ENCODE measurements around the gene WFIKKN2.
"Not testable (repeated sequence)": the region's sequence is repeated elsewhere in the genome, so short reads cannot be mapped to it uniquely, and the experiment has no call there.

The WFIKKN2 gene

DNA sequence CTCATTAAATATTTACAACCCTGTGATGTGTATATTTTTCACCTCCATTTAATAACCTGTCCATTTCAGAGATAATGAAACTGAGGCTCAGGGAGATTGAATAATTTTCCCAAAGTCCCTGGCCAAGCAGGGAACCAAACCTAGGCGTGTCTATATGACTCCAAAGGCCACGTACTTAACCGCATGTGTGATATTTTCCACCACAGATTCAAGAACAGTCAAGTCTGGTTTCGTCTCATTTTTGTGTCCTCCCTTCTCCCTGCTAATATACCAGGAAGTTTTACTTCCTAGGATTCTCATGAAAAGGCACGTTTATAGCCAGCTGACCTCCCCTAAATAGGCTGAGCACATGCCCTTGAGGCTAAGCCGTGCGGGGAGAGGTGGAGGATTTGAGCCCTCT is 15.3 kb downstream of the WFIKKN2 start:
- Histone ChIP-seq H3K27ac (no peak overlapping the region), H3K4me3 (no peak overlapping the region), H3K36me3 (ENCODE audit: insufficient read depth, low read length) (no peaks in the 10 kb centered on the region), H3K9me3 (ENCODE audit: low read depth, low read length) (no peaks in the 10 kb centered on the region), H3K9ac (ENCODE audit: insufficient read length) (no peak overlapping the region)
- TF ChIP-seq FOXP2 (optimal IDR thresholded peaks at IDR 0.05; ENCODE audit: control extremely low read depth, extremely low read length, insufficient read depth) = no peak
- TF ChIP-seq POLR2AphosphoS5 (IDR thresholded peaks at IDR 0.05; ENCODE audit: borderline replicate concordance, low read depth, low read length) = no peak
- no peak for DNase-seq (ENCODE audit: low read depth, low spot score)

DNA sequence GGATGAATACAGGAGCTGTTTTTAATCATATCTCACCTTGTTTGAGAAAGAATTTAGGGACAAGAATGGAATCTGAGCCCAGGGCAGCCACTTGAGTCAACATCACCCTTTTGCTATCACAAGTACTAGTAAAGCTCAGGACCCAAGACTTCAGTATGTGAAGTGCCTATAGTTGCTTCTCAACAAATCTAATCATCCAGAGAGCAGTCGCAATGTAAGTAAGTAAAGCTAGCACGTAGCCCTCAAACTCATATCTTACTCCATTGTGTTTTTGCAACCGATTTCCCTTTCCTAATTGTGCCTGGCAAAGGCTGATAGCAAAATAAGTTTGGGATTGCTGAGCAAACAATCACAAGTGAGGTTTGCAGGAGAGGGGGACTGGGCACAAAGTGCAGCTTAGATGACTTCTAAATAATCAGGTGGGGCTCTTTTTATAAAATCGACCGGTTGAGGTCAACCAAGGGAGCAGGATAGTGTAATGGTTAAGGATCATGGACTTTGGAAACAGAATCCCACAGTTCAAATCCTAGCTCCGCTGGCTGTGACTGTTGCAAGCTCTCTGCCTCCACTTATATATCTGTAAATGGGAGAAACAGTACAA is 17.7 kb downstream of the WFIKKN2 start:
- Histone ChIP-seq H3K9ac (ENCODE audit: insufficient read length) (no peak overlapping the region), H3K4me3 (no peak overlapping the region), H3K36me3 (ENCODE audit: insufficient read depth, low read length) (no peaks in the 10 kb centered on the region), H3K9me3 (ENCODE audit: low read depth, low read length) (no peaks in the 10 kb centered on the region), H3K27ac (no peak overlapping the region)
- no peak for TF ChIP-seq EZH2 (IDR thresholded peaks at IDR 0.05)
- TF ChIP-seq POLR2AphosphoS5 (IDR thresholded peaks at IDR 0.05; ENCODE audit: borderline replicate concordance, low read depth, low read length) = no peak
- no peak for TF ChIP-seq FOXP2 (optimal IDR thresholded peaks at IDR 0.05; ENCODE audit: control extremely low read depth, extremely low read length, insufficient read depth)
- no peak for DNase-seq (ENCODE audit: low read depth, low spot score)

DNA sequence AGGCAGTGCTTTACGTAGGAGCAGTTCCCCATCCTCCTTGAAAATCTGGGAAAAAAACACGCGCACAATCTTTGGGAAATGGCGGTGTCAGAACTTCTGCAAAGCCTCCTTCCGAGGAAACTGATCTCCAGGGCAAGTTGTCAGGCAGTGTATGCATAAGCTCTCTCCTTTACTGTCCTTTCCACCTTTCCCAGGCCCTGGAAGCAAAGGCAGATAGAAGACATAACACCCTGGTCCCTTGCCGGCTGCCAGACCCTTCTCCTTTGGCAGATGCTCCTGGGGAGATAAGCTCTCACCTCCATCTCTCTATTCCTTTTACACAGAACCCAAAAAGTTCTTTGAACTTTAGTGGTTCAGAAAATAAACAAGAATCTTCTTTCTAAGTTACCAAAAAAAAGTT is 18.4 kb downstream of the WFIKKN2 start:
- Histone ChIP-seq H3K36me3 (ENCODE audit: insufficient read depth, low read length) (no peaks in the 10 kb centered on the region), H3K9me3 (ENCODE audit: low read depth, low read length) (no peaks in the 10 kb centered on the region), H3K27ac (no peak overlapping the region), H3K4me3 (no peak overlapping the region), H3K9ac (ENCODE audit: insufficient read length) (no peak overlapping the region)
- DNase-seq (ENCODE audit: low read depth, low spot score) = no peak
- no peak for TF ChIP-seq EZH2 (IDR thresholded peaks at IDR 0.05)
- TF ChIP-seq FOXP2 (optimal IDR thresholded peaks at IDR 0.05; ENCODE audit: control extremely low read depth, extremely low read length, insufficient read depth) = no peak
- TF ChIP-seq POLR2AphosphoS5 (IDR thresholded peaks at IDR 0.05; ENCODE audit: borderline replicate concordance, low read depth, low read length) = no peak

DNA sequence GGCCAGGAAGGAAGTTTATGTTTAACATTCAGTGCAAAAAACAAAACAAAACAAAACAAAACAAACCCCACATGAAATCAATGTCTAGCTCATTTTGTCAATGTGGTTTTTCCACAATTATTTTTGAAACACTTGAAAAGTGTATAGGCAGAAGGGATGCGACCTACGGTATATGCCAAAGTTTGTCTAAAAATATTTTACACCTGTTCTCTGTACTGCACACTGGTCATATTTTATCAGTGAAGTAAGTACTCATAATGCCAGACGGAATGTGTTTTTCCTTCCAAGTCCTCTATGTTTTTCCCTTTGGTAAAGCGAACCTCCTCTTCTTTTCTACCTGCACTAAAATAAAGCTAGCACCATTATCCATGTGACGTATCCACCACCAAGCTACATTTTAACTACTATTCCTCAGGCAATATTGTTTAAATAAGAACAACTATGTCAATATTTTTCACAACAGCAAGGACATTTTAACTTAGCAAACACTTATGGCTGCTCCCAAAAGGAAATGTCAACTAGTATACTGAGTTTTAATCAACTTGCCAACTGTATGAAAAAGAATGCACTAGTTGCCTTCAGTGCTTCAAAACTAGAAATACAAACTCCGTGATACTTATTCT is 20.4 kb downstream of the WFIKKN2 start:
- Histone ChIP-seq H3K27ac (no peak overlapping the region), H3K9me3 (ENCODE audit: low read depth, low read length) (no peaks in the 10 kb centered on the region), H3K9ac (ENCODE audit: insufficient read length) (no peak overlapping the region), H3K36me3 (ENCODE audit: insufficient read depth, low read length) (no peaks in the 10 kb centered on the region), H3K4me3 (no peak overlapping the region)
- no peak for DNase-seq (ENCODE audit: low read depth, low spot score)
- TF ChIP-seq FOXP2 (optimal IDR thresholded peaks at IDR 0.05; ENCODE audit: control extremely low read depth, extremely low read length, insufficient read depth) = no peak
- no peak for TF ChIP-seq EZH2 (IDR thresholded peaks at IDR 0.05)

DNA sequence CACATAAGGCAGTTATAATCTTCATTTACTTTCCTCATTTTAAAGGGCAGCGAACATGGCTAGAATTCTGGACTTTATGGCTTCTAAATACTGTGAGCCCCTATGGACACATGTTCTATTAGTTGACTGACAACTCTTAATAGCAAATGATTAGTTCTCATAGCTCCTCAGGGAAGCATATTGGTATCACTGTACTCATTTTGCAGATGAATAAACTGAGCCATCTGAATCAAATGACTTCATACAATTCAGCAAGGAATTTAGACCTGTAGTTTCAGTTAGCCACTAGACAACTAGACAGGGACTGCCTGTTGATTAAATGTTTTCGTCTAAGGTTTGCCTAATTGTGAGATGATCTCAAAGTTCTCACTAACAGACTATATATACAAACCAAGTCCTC is 21.0 kb downstream of the WFIKKN2 start:
- TF ChIP-seq POLR2AphosphoS5 (IDR thresholded peaks at IDR 0.05; ENCODE audit: borderline replicate concordance, low read depth, low read length) (no peak), FOXP2 (optimal IDR thresholded peaks at IDR 0.05; ENCODE audit: control extremely low read depth, extremely low read length, insufficient read depth) (no peak), EZH2 (IDR thresholded peaks at IDR 0.05) (no peak)
- Histone ChIP-seq H3K9me3 (ENCODE audit: low read depth, low read length) (no peaks in the 10 kb centered on the region), H3K4me3 (no peak overlapping the region), H3K27ac (no peak overlapping the region), H3K9ac (ENCODE audit: insufficient read length) (no peak overlapping the region), H3K36me3 (ENCODE audit: insufficient read depth, low read length) (no peaks in the 10 kb centered on the region)
- DNase-seq (ENCODE audit: low read depth, low spot score) = no peak

DNA sequence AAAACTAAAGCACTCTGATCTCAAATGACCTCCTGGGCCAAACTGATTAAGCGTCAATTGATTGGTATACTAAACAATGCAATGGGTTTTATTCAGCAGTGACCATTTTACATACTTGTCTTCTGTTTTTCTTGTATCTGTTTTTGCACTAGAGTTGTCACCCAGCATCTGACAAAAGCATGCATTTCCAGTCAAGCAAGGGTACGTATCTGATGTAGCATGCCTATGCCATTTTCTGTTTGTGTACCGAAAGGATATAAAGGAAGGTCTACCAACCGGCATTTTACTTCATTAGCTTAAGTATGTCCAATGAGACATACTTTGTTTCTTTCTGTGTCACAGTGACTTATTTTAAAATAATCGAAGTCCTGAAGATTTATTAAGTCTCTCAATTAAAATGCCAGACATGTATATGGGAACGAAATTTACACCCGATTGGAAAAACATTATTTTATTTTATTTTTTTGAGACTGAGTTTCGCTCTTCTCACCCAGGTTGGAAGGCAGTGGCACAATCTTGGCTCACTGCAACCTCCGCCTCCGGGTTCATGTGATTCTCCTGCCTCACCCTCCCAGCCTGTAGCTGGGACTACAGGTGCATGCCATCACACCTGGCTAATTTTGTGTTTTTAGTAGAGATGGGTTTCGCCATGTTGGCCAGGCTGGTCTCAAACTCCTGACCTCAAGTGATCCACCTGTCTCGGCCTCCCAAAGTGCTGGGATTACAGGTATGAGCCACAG is 23.3 kb downstream of the WFIKKN2 start:
- Histone ChIP-seq H3K9ac (ENCODE audit: insufficient read length) (no peak overlapping the region), H3K27ac (no peak overlapping the region), H3K36me3 (ENCODE audit: insufficient read depth, low read length) (peaks cover 6% of the 10 kb centered on the region), H3K4me3 (no peak overlapping the region), H3K9me3 (ENCODE audit: low read depth, low read length) (no peaks in the 10 kb centered on the region)
- DNase-seq (ENCODE audit: low read depth, low spot score) = no peak
- TF ChIP-seq FOXP2 (optimal IDR thresholded peaks at IDR 0.05; ENCODE audit: control extremely low read depth, extremely low read length, insufficient read depth) = no peak
- TF ChIP-seq EZH2 (IDR thresholded peaks at IDR 0.05) = no peak

DNA sequence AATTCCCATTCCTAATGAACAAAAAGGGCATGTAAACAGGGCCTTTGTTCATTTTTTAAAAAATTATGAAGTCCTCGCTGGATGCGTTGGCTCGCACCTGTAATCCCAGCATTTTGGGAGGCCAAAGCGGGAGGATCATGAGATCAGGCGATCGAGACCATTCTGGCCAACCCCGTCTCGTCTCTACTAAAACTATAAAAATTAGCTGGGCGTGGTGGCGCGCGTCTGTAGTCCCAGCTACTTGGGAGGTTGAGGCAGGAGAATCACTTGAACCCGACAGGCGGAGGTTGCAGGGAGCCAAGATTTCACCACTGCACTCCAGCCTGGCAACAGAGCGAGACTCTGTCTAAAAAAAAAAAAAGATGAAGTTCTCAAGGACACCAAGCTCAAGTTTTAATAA is 24.3 kb downstream of the WFIKKN2 start:
- not testable (repeated sequence) for H3K4me3 ChIP-seq; H3K9ac ChIP-seq (ENCODE audit: insufficient read length); DNase-seq (ENCODE audit: low read depth, low spot score); H3K9me3 ChIP-seq (ENCODE audit: low read depth, low read length); H3K27ac ChIP-seq; H3K36me3 ChIP-seq (ENCODE audit: insufficient read depth, low read length)

DNA sequence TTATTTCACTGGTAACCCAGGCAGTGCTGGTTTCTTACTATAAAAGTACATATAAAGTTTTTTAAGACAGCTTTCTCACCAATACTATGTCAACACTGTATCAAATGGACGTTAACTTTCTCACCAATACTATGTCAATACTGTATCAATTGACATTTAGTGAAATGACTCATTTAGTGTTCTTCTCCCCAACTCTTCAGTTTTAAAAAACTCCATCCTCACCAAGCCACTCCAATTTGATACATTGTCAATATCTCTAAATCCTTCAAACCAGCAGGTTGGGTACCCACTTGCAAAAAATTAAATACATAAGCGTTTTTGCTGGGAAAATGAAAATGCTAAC is 25.9 kb downstream of the WFIKKN2 start:
- Histone ChIP-seq H3K27ac (no peak overlapping the region), H3K36me3 (ENCODE audit: insufficient read depth, low read length) (peaks cover 6% of the 10 kb centered on the region), H3K9me3 (ENCODE audit: low read depth, low read length) (no peaks in the 10 kb centered on the region), H3K9ac (ENCODE audit: insufficient read length) (no peak overlapping the region), H3K4me3 (no peak overlapping the region)
- no peak for DNase-seq (ENCODE audit: low read depth, low spot score)
- TF ChIP-seq POLR2AphosphoS5 (IDR thresholded peaks at IDR 0.05; ENCODE audit: borderline replicate concordance, low read depth, low read length) = no peak
- TF ChIP-seq FOXP2 (optimal IDR thresholded peaks at IDR 0.05; ENCODE audit: control extremely low read depth, extremely low read length, insufficient read depth) = no peak
- no peak for TF ChIP-seq EZH2 (IDR thresholded peaks at IDR 0.05)

All from SK-N-MC (cell line).